HG03378 (cell line): ENCODE measurements around the gene COL8A1.

Experiments used
- ATAC-seq: cut with Tn5 transposase; IDR thresholded peaks from one replicate; pipeline ENCODE4 v1.9.1; 2021; ENCODE audit warnings: mild to moderate bottlenecking, moderate library complexity; ENCODE audit not compliant: unreplicated experiment

Gene COL8A1

GRCh38 chr3:99757966-99758365 is 119.6 kb downstream of the COL8A1 start:
- ATAC-seq: no peak

DNA sequence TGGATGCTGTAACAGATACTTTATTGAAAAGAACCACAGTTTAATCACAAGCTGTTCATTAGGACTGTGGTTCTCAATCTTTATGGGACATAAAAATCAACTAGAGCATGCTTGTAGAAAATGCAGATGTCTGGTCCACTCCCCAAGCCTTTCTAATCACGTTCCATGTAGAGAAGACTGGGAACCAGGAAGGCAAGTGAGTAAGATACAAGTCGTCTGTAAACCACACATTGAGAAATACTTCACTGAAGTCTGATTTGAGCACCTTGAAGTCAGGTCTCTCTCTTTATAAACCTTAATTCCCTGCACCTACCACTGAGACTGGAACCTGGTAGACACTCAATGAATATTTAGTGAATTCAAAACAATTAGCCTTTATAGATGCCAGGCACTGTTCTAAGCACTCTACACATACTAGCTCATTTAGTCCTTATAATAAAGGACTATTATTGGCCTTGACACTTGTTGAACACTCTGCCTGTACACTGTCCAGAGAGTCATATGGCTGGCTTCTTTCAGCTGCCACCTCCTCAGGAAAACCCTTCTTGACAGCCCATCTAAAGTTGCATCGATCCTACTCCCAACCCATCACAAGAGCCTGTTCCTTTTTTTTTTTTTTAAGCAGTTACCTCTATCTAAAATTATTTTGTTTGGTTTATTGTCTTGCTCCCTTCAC is 120.2 kb downstream of the COL8A1 start:
- ATAC-seq: no peak

- ATAC-seq: no peak
Observed at GRCh38 chr3:99760031-99760430, 121.6 kb downstream of the COL8A1 start.

DNA sequence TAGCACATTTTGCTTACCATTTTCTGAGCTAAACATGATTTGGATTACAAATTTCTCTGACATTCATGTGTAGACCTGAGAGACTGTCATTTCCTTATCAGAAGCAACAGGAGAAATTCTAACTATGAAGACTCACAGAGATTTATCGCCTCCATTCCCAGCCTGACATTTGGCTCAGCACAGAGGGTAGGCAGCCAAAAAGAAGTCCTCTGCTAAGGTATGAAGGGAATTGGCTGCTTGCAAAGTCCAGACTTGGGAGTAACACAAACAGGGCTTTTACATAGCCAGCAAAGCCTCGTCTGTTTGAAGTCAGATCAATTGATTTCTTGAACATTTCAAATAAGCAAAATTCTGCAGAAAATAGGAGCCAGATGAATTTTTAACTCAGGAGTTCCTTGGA is 122.2 kb downstream of the COL8A1 start:
- ATAC-seq: no peak

GRCh38 chr3:99761415-99762165 is 123.2 kb downstream of the COL8A1 start:
- no peak for ATAC-seq

DNA sequence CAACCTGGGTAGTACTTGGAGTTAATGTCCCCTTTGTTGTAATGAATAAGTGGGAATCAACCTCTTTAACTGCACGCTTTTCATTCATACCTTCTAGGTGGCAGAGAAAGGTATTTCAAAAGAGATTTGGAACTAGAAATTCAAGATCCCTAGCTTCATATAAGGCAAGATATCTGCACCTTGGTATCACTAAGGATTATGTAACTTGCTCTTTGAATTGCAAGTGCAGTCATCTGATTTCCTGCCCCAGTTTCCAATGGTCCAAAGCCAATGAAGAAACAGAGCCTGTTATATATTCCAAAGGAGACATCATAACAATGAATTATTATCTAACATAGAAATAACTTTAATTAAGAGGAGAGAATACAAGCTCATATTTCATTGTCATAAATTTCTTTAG is 124.5 kb downstream of the COL8A1 start:
- no peak for ATAC-seq

DNA sequence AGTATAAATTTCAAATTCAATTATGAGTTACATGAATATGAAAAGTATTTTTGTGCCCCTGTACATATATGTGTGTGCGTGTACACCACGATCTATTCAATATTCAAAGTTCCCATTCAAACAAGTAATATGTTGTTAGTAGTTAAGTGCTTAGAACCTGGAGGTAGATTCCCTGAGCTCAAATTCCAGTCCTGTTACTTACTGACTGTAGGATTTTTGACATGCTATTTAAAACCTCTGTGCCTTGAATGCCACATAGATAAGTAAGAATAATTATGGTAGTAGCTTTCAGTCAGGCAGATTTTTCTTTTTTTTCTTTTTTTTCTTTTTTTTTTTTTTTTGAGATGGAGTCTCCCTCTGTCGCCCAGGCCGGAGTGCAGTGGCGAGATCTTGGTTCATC is 126.0 kb downstream of the COL8A1 start:
- ATAC-seq: no peak

- no peak for ATAC-seq
Observed at GRCh38 chr3:99765042-99765942, 126.9 kb downstream of the COL8A1 start.

GRCh38 chr3:99767291-99767690 is 128.9 kb downstream of the COL8A1 start:
- ATAC-seq: no peak

GRCh38 chr3:99768126-99768525 is 129.7 kb downstream of the COL8A1 start:
- no peak for ATAC-seq

- ATAC-seq: no peak
Observed at GRCh38 chr3:99768808-99769501, 130.6 kb downstream of the COL8A1 start.

GRCh38 chr3:99772171-99772570 is 133.8 kb downstream of the COL8A1 start:
- ATAC-seq: no peak

- no peak for ATAC-seq
Observed at GRCh38 chr3:99772671-99773070, 134.3 kb downstream of the COL8A1 start.

GRCh38 chr3:99774467-99774866 is 136.1 kb downstream of the COL8A1 start:
- peak; percentile 99 for ATAC-seq

DNA sequence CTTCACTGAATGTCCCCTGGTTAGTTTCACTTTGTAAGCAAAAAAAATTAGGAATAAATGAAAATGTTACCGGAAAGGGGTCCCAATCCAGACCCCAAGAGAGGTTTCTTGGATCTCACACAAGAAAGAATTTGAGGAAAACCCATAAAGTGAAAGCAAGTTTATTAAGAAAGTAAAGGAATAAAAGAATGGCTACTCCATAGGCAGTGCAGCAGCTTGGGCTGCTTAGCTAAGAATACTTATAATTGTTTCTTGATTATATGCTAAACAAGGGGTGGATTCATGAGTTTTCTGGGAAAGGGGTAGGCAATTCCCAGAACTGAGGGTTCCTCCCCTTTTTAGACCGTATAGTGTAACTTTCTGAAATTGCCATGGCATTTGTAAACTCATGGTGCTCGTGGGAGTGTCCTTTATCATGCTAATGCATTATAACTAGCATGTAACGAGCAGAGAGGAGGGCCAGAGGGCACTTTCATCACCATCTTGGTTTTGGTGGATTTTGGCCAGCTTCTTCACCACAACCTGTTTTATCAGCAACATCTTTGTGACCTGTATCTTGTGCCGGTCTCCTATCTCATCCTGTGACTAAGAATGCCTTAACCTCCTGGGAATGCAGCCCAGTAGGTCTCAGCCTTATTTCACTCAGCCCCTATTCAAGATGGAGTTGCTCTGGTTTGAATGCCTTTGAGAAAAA is 138.3 kb downstream of the COL8A1 start:
- no peak for ATAC-seq

DNA sequence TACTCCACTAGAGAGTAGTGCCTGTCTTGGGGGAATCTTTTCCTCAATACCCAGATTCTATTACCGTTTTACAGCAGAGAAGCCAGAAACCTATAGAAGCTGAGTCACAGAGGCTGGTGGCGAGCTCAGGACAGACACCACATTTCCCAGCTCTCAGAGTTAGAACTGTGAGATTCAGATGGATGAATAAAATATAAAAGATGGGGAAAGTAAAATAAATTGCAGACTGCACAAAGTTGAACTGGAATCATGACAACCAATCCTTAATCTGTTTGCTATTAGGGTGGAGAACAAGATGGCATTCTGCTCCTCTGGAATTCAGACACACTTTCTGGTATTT is 138.8 kb downstream of the COL8A1 start:
- no peak for ATAC-seq

DNA sequence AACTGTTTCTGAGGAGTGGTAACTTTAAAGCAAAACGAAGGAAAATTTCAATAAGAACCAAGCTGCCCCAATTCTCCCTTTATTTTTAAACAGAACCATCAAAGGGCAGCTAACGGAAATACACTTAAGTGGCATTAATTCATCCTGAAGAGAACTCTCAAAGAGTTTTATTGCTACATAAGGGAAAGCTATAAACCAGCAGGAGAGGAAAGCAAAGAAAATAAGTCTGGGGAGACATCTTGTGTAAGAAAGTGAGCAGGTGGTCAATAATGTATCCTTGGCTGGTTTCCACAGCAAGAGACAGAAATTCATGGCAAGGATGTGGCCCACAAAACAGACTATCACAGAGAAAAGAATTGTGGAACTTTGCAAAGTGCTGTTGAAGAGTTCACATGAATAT is 139.3 kb downstream of the COL8A1 start:
- no peak for ATAC-seq

GRCh38 chr3:99780749-99781148 is 142.4 kb downstream of the COL8A1 start:
- no peak for ATAC-seq

DNA sequence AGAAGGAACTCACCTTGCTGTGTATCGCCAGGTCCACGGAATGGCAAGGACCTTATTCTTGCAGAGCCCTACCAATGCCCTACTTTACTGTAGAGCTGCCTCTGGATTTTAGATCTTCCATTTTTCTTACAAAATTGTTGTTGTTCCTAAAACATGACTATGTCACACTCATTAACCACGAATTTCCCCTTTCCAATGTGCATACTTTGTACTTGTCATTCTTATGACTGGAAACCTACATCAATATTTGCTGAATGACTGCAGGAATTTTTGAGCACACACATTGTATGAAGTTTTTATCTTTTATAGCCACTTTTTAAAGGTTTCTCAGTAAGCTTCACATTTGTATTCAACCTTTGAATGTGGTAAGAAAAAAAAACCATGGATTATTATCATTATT is 143.4 kb downstream of the COL8A1 start:
- no peak for ATAC-seq

GRCh38 chr3:99783011-99783573 is 144.7 kb downstream of the COL8A1 start:
- ATAC-seq: no peak
